Trophoblast cell (in vitro differentiated cells and primary cell): ENCODE results near the gene MGAT5.

Experiments used
- DNase-seq, 2 donors: peaks; one replicate each; pipeline ENCODE4 v3.0.0-alpha.2; 2016
- H2AFZ ChIP-seq: 2 replicates; pipeline ENCODE4 v1.6.1; 2013; ENCODE audit warnings: low read length, moderate library complexity, mild to moderate bottlenecking; ENCODE audit not compliant: insufficient read depth, poor library complexity
- H2AK5ac ChIP-seq: 2 replicates; pipeline ENCODE4 v1.6.1; 2013; ENCODE audit warnings: mild to moderate bottlenecking, low read length
- H2BK120ac ChIP-seq: 2 replicates; pipeline ENCODE4 v1.6.1; 2013; ENCODE audit warnings: low read length, mild to moderate bottlenecking, moderate library complexity; ENCODE audit not compliant: insufficient read depth, poor library complexity
- H2BK12ac ChIP-seq: 2 replicates; pipeline ENCODE4 v1.6.1; 2013; ENCODE audit warnings: mild to moderate bottlenecking, low read length, moderate library complexity
- H2BK5ac ChIP-seq: 2 replicates; pipeline ENCODE4 v1.6.1; 2013; ENCODE audit warnings: low read length, low read depth, moderate library complexity, mild to moderate bottlenecking; ENCODE audit not compliant: poor library complexity
- H3K14ac ChIP-seq: 2 replicates; pipeline ENCODE4 v1.6.1; 2013; ENCODE audit warnings: mild to moderate bottlenecking, low read length
- H3K18ac ChIP-seq: 2 replicates; pipeline ENCODE4 v1.6.1; 2013; ENCODE audit warnings: mild to moderate bottlenecking, low read length
- H3K23ac ChIP-seq: 2 replicates; pipeline ENCODE4 v1.6.1; 2013; ENCODE audit warnings: low read length
- H3K27ac ChIP-seq: 2 replicates; pipeline ENCODE4 v1.5.1; 2013; ENCODE audit warnings: low read depth, mild to moderate bottlenecking, inconsistent platforms, low read length, moderate library complexity
- H3K27me3 ChIP-seq: 2 replicates; pipeline ENCODE4 v1.6.1; 2013; ENCODE audit warnings: inconsistent platforms, mild to moderate bottlenecking, low read length, moderate library complexity; ENCODE audit not compliant: insufficient read depth
- H3K36me3 ChIP-seq, 2 experiments: 1 replicate in 1 of 2; 2 replicates in 1 of 2; pipeline ENCODE4 v1.6.1; 2013; ENCODE audit warnings: low read length in 2 of 2, mild to moderate bottlenecking in 2 of 2, moderate library complexity in 1 of 2; ENCODE audit not compliant: insufficient read depth in 2 of 2, control insufficient read depth in 1 of 2
- H3K4ac ChIP-seq: 2 replicates; pipeline ENCODE4 v1.6.1; 2013; ENCODE audit warnings: low read depth, mild to moderate bottlenecking, low read length, moderate library complexity
- H3K4me1 ChIP-seq, 2 experiments: 1 replicate in 1 of 2; 2 replicates in 1 of 2; pipeline ENCODE4 v1.6.1; 2013; ENCODE audit warnings: low read length in 2 of 2, mild to moderate bottlenecking in 2 of 2, moderate library complexity in 1 of 2; ENCODE audit not compliant: insufficient read depth in 2 of 2, control insufficient read depth in 1 of 2
- H3K4me2 ChIP-seq: 2 replicates; pipeline ENCODE4 v1.6.1; 2013; ENCODE audit warnings: inconsistent platforms, mild to moderate bottlenecking, low read length, moderate library complexity
- H3K4me3 ChIP-seq: 2 replicates; pipeline ENCODE4 v1.5.1; 2013; ENCODE audit warnings: mild to moderate bottlenecking, low read depth, low read length, inconsistent platforms
- H3K79me1 ChIP-seq: one replicate; pipeline ENCODE4 v1.6.1; 2013; ENCODE audit warnings: low read length
- H3K79me2 ChIP-seq: 2 replicates; pipeline ENCODE4 v1.6.1; 2013; ENCODE audit warnings: low read length, mild to moderate bottlenecking; ENCODE audit not compliant: control insufficient read depth, insufficient read depth, poor library complexity
- H3K9ac ChIP-seq: 2 replicates; pipeline ENCODE4 v1.6.1; 2013; ENCODE audit warnings: mild to moderate bottlenecking, low read length
- H3K9me3 ChIP-seq: 2 replicates; pipeline ENCODE4 v1.6.1; 2013; ENCODE audit warnings: low read depth, mild to moderate bottlenecking, control low read depth, inconsistent platforms, low read length; ENCODE audit not compliant: insufficient read depth
- H4K12ac ChIP-seq: 2 replicates; pipeline ENCODE4 v1.6.1; 2013; ENCODE audit warnings: low read depth, mild to moderate bottlenecking, low read length, moderate library complexity
- H4K8ac ChIP-seq: 2 replicates; pipeline ENCODE4 v1.6.1; 2013; ENCODE audit warnings: low read depth, mild to moderate bottlenecking, low read length, moderate library complexity
- H4K91ac ChIP-seq: one replicate; pipeline ENCODE4 v1.6.1; 2013; ENCODE audit warnings: low read depth, mild to moderate bottlenecking, low read length, moderate library complexity
- WGBS: extraction: QIAGEN DNeasy Blood & Tissue Kit; methylation state at CpG from one replicate; pipeline ENCODE4 v1.1.7; 2013; ENCODE audit warnings: missing lambda C conversion rate; ENCODE audit not compliant: insufficient read length, insufficient coverage; ENCODE audit errors: extremely low coverage; 5-methylcytosine and 5-hydroxymethylcytosine counted together

MGAT5 gene

DNA sequence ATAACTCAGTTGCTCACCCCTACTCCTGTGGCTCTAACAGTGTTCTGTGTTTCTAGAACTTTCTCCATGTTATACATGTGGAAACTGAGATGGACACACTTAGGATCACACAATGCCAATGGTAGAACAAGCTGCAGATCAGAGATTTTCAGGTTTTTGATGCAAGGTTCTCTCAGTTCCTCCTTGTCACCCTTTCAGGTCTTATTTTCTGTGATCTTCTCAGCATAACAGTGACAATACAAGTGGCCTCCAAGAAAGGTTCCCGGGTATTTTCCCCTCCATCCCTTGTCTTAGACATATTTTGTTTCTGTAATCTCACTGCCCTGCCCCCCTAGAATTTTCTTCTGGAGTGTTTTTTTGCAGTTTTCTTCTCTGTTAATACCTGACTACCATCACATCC is 6.2 kb upstream of the MGAT5 start:
- Histone ChIP-seq H2AFZ (no peak overlapping the region), H3K4ac (no peak overlapping the region), H2BK120ac (no peak overlapping the region), H3K79me1 (no peaks in the 10 kb centered on the region), H4K8ac (no peak overlapping the region), H3K23ac (no peak overlapping the region), H3K4me3 (no peak overlapping the region), H2BK5ac (no peak overlapping the region), H2AK5ac (no peak overlapping the region), H2BK12ac (no peak overlapping the region), H3K36me3 (no peaks in the 10 kb centered on the region), H3K9ac (no peak overlapping the region), H3K14ac (no peak overlapping the region), H3K18ac (no peak overlapping the region), H3K79me2 (no peaks in the 10 kb centered on the region), H4K91ac (no peak overlapping the region), H3K4me2 (no peak overlapping the region), H3K4me1 (no peaks in the 10 kb centered on the region), H4K12ac (no peak overlapping the region), H3K27ac (no peak overlapping the region), H3K9me3 (no peaks in the 10 kb centered on the region), H3K27me3 (no peaks in the 10 kb centered on the region)
- no CpG with 5 or more reads among the region's 1 CpG for WGBS
- DNase-seq = no peak

DNA sequence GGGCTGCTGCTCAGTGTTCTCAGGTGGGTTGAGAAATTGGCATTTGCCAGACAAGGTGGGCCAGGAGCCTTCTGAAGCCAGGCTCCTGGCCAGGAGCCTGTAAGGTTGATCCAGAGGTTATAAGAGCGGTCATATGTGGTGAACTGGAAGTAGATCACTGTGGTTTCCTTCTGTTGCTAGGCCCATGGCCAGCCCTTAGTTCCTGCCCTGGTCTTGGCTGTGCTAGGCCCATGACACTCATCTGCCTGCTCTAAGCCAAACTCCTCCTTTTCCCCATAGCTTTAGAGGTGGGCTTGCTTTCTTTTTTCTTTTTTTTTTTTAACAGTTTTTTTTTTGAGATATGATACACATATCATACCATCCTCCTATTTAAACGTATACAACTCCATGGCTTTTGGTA is 5.0 kb upstream of the MGAT5 start:
- WGBS = no CpG with 5 or more reads among the region's 2 CpGs
- no peak overlapping the region for H3K14ac ChIP-seq
- H3K4me1 ChIP-seq = no peaks in the 10 kb centered on the region
- no peak for DNase-seq
- no peak overlapping the region for H2BK120ac ChIP-seq
- no peak overlapping the region for H3K23ac ChIP-seq
- H3K27me3 ChIP-seq = no peaks in the 10 kb centered on the region
- H2BK12ac ChIP-seq = no peak overlapping the region
- no peaks in the 10 kb centered on the region for H3K9me3 ChIP-seq
- no peak overlapping the region for H3K4me2 ChIP-seq
- H2AK5ac ChIP-seq = no peak overlapping the region
- H3K18ac ChIP-seq = no peak overlapping the region
- H2AFZ ChIP-seq = no peak overlapping the region
- no peak overlapping the region for H2BK5ac ChIP-seq
- no peak overlapping the region for H3K27ac ChIP-seq
- H3K79me2 ChIP-seq = no peaks in the 10 kb centered on the region
- H3K4ac ChIP-seq = no peak overlapping the region
- H4K12ac ChIP-seq = no peak overlapping the region
- no peak overlapping the region for H3K9ac ChIP-seq
- no peak overlapping the region for H3K4me3 ChIP-seq
- H4K8ac ChIP-seq = no peak overlapping the region
- H4K91ac ChIP-seq = no peak overlapping the region
- no peaks in the 10 kb centered on the region for H3K79me1 ChIP-seq
- H3K36me3 ChIP-seq = no peaks in the 10 kb centered on the region

DNA sequence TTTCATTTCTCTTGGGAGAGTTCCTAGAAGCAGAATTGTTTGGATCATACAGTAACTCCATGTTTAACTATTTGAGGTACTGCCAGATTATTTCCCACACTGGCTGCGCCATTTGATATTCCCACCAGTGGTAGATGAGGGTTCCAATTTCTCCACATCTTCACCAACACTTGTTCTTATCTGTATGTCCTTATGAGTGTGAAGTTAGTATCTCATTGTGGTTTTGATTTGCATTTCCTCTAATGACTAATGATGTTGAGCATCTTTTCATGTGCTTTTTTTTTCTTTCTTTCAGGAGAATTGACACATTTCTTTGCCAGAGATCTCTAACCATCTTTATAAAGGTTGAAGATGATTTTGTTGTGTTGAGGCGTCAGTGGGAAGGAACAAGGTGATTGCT is 4.1 kb upstream of the MGAT5 start:
- no peak overlapping the region for H2AFZ ChIP-seq
- H3K79me2 ChIP-seq = no peaks in the 10 kb centered on the region
- H3K79me1 ChIP-seq = no peaks in the 10 kb centered on the region
- H2AK5ac ChIP-seq = no peak overlapping the region
- no peak overlapping the region for H3K4me2 ChIP-seq
- H4K91ac ChIP-seq = no peak overlapping the region
- no peak overlapping the region for H3K23ac ChIP-seq
- 100% methylated on average over 1 of the region's 2 CpGs for WGBS
- no peak overlapping the region for H2BK120ac ChIP-seq
- DNase-seq = no peak
- H2BK12ac ChIP-seq = no peak overlapping the region
- no peak overlapping the region for H3K4me3 ChIP-seq
- H3K36me3 ChIP-seq = peaks cover 0 to 4% of the 10 kb centered on the region in 2 experiments
- no peak overlapping the region for H3K14ac ChIP-seq
- H3K27ac ChIP-seq = no peak overlapping the region
- no peak overlapping the region for H3K18ac ChIP-seq
- no peaks in the 10 kb centered on the region for H3K27me3 ChIP-seq
- no peaks in the 10 kb centered on the region for H3K9me3 ChIP-seq
- no peak overlapping the region for H2BK5ac ChIP-seq
- H4K12ac ChIP-seq = no peak overlapping the region
- H3K4me1 ChIP-seq = no peaks in the 10 kb centered on the region
- H3K4ac ChIP-seq = no peak overlapping the region
- H4K8ac ChIP-seq = no peak overlapping the region
- no peak overlapping the region for H3K9ac ChIP-seq

DNA sequence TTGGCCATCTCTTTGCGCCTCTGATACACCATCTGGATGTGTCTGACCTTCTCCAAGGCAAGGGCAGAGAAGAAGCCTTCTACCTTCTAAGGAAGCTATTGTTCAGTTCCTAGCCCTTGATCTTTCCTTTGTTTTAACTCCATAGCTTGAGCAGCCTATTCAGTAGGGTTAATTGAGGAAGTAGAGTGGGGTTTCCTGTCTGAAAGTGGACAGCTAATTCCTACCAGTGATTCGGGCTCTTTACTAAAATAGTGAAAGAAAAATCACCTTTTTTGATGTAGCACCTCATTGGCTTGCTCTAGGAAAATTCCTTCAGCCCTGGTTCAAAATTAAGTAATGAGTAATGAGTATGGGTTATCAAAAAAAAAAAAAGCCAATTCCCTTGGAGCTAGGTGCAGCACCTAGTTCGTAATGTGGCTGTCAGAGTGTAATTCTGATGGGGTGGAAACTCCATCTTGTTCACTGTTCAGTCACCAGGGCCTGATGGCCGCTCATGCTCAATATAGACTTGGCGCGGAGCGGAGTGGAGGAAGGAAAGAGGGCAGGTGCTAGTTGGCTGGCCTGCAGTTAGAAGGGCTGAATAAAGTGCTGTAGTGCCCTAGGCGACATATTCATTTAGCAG is 2.9 kb upstream of the MGAT5 start:
- no peaks in the 10 kb centered on the region for H3K79me2 ChIP-seq
- no peak overlapping the region for H4K8ac ChIP-seq
- H3K79me1 ChIP-seq = no peaks in the 10 kb centered on the region
- no peak overlapping the region for H3K18ac ChIP-seq
- peaks cover 0 to 4% of the 10 kb centered on the region in 2 experiments for H3K36me3 ChIP-seq
- no peak overlapping the region for H3K27ac ChIP-seq
- no peaks in the 10 kb centered on the region for H3K27me3 ChIP-seq
- H3K4me1 ChIP-seq = no peaks in the 10 kb centered on the region
- WGBS = no CpG with 5 or more reads among the region's 8 CpGs
- DNase-seq = no peak
- H4K91ac ChIP-seq = no peak overlapping the region
- no peak overlapping the region for H2AFZ ChIP-seq
- no peak overlapping the region for H3K4me3 ChIP-seq
- H4K12ac ChIP-seq = no peak overlapping the region
- no peak overlapping the region for H3K14ac ChIP-seq
- no peak overlapping the region for H2BK5ac ChIP-seq
- H2BK12ac ChIP-seq = no peak overlapping the region
- no peak overlapping the region for H2AK5ac ChIP-seq
- H3K4ac ChIP-seq = no peak overlapping the region
- H3K9ac ChIP-seq = no peak overlapping the region
- no peak overlapping the region for H2BK120ac ChIP-seq
- H3K23ac ChIP-seq = no peak overlapping the region
- H3K9me3 ChIP-seq = no peaks in the 10 kb centered on the region
- H3K4me2 ChIP-seq = no peak overlapping the region
